OCI-LY1 (cell line): ENCODE measurements around the gene DEPDC5.

Source experiments
- CTCF ChIP-seq: fragments of 200-600 bp; sonication (generic), shearing (Covaris generic); IDR thresholded peaks from 2 replicates; pipeline ENCODE4 v1.5.1; 2017; ENCODE audit warnings: mild to moderate bottlenecking, antibody characterized with exemption, low read length, moderate library complexity, mixed read lengths
- EZH2 ChIP-seq: fragments of 200-600 bp; sonication (generic), shearing (Covaris generic); IDR thresholded peaks from 2 replicates; pipeline ENCODE4 v1.8.0; 2017; ENCODE audit warnings: borderline replicate concordance, mixed run types, mild to moderate bottlenecking, antibody characterized with exemption, low read length, moderate library complexity, mixed read lengths

- no peak for TF ChIP-seq CTCF
- TF ChIP-seq EZH2, result no peak
Observed at GRCh38 chr22:31866918-31867317, 113.1 kb downstream of the DEPDC5 start.
